Esophagus squamous epithelium (tissue), 5 donors: ENCODE data around the gene ZNF319. TPM values are rescaled to one million over a fixed set of nuclear protein-coding genes. Genes with fewer than 3 reads are reported as not detected.

Experiments
- DNase-seq: peaks from one replicate; lab custom pipeline; 2025; lab: John Stamatoyannopoulos, UW
- H3K27ac ChIP-seq, 4 donors: fragments of 200-600 bp; sonication (generic); one replicate each; pipeline ENCODE4 v1.5.1; 2016 to 2019; ENCODE audit warnings: mild to moderate bottlenecking in 1 of 4
- H3K27me3 ChIP-seq, 4 donors: fragments of 200-600 bp; sonication (generic); 1 replicate in 3 of 4; 2 replicates in 1 of 4; pipeline versions ENCODE4 v1.5.1 to v1.6.0; 2017 to 2021; ENCODE audit warnings: antibody characterized with exemption in 1 of 4
- H3K36me3 ChIP-seq, 3 donors: fragments of 200-600 bp; sonication (generic); one replicate each; pipeline ENCODE4 v1.5.1; 2016 to 2019
- H3K4me1 ChIP-seq, 3 donors: fragments of 200-600 bp; sonication (generic); one replicate each; pipeline ENCODE4 v1.5.1; 2017 to 2019
- H3K4me3 ChIP-seq, 4 donors: fragments of 200-600 bp; sonication (generic); 1 replicate in 3 of 4; 2 replicates in 1 of 4; pipeline ENCODE4 v1.5.1; 2016 to 2019; ENCODE audit warnings: mild to moderate bottlenecking in 2 of 4, moderate library complexity in 1 of 4
- H3K9me3 ChIP-seq, 3 donors: fragments of 200-600 bp; sonication (generic); one replicate each; pipeline ENCODE4 v1.5.1; 2016 to 2019
- POLR2A ChIP-seq, 4 donors: fragments of 450-650 bp; IDR thresholded peaks; one replicate each; pipeline ENCODE4 v1.6.1; 2017; ENCODE audit warnings: antibody characterized with exemption in 4 of 4, mild to moderate bottlenecking in 4 of 4, moderate library complexity in 3 of 4
- WGBS, 2 donors: methylation state at CpG; one replicate each; pipeline ENCODE4 v1.1.5; 2018; 5-methylcytosine and 5-hydroxymethylcytosine counted together
- intact Hi-C: fragments of 100-400 bp; cut with DNase I; formaldehyde crosslinking; loops from one replicate; pipeline ENCODE4 v1.15.0; 2022
- total RNA-seq, 4 donors: library from RNA; depleted of rRNA; stranded (reverse); fragments of >200 nt; gene quantifications; one replicate each; pipeline ENCODE4 v1.1.0, GENCODE V29; 2016
- TF ChIP-seq, protein P1 (sequence below), 6 experiments: fragments of 450-650 bp in 4 of 6; fragments of 200-600 bp in 2 of 6; sonication (generic) in 2 of 6; IDR thresholded peaks; one replicate each; pipeline ENCODE4 v1.5.1; 2016 to 2019; ENCODE audit warnings: antibody characterized with exemption in 6 of 6, mild to moderate bottlenecking in 4 of 6, moderate library complexity in 4 of 6
- donor health status: DM: yes; HTN: yes; CAD: no.

Gene ZNF319
- total RNA-seq, 4 donors from 2014 or later = 1.5 to 5.1 (median 2.6) TPM

DNA sequence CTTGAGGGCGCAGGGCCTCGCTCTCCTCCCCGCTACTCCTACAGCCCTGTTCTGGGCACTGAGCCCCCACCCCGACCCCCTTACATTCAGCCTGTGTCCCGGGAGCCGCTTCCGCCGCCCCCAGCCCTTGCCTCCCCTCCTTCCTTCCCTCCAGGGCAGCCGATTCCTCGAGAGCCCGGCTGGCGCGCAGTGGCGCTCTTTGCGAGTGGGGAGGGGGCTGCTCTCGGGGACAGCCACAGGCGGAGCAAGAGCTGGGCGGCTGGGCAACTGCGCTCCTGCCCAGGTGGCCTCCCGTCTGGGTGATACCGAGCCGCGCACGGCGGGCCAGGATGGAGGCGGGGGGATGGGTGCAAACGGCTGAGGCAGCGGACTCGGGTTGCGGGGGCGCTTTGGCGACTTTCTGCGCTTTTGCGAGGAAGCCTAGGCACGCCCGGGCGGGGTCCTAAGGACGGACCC, 26.3 kb upstream of the ZNF319 start:
- TF ChIP-seq, protein P1, sequence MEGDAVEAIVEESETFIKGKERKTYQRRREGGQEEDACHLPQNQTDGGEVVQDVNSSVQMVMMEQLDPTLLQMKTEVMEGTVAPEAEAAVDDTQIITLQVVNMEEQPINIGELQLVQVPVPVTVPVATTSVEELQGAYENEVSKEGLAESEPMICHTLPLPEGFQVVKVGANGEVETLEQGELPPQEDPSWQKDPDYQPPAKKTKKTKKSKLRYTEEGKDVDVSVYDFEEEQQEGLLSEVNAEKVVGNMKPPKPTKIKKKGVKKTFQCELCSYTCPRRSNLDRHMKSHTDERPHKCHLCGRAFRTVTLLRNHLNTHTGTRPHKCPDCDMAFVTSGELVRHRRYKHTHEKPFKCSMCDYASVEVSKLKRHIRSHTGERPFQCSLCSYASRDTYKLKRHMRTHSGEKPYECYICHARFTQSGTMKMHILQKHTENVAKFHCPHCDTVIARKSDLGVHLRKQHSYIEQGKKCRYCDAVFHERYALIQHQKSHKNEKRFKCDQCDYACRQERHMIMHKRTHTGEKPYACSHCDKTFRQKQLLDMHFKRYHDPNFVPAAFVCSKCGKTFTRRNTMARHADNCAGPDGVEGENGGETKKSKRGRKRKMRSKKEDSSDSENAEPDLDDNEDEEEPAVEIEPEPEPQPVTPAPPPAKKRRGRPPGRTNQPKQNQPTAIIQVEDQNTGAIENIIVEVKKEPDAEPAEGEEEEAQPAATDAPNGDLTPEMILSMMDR (IDR thresholded peaks at IDR 0.05) = no peak
- TF ChIP-seq POLR2A (IDR thresholded peaks at IDR 0.05) = no peak
- Histone ChIP-seq H3K4me1 (peaks cover 34 to 87% (median 35%) of the 10 kb centered on the region in 3 donors), H3K4me3 (peak overlapping the region; percentile 55 to 79 (median 76)), H3K27me3 (peaks cover 0 to 24% (median 0%) of the 10 kb centered on the region in 4 donors), H3K27ac (peak overlapping the region in 3 of 4 donors; percentile 75 to 85 (median 83)), H3K9me3 (no peaks in the 10 kb centered on the region), H3K36me3 (no peaks in the 10 kb centered on the region)
- 3% methylated on average over 7 of the region's 38 CpGs; no CpG with 5 or more reads in 1 of the 2 donors for WGBS, 2 donors
- intact Hi-C loops = no loop called here
- DNase-seq = no peak

DNA sequence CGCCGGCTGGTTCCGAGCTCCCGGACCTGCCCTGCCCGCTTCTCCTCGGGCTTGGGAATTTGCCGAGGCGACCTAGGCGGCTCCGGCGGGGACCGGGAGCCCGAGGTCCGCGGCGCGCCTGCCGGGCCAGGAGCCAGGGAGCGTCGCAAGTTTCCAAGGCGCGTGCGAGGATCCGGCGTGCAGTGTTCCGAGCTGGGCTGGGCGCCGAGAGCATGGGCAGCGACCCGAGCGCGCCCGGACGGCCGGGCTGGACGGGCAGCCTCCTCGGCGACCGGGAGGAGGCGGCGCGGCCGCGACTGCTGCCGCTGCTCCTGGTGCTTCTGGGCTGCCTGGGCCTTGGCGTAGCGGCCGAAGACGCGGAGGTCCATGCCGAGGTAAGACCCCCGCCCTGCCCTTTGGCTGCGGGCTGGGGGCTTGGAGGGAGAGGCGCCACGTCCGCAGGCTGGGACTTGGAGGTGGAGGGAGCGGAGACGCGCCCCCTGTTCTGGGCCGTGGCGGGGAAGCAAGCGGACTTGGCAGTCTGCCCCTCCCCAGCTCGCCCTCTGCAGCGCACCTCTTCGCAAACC, 25.8 kb upstream of the ZNF319 start:
- H3K4me3 ChIP-seq = peak overlapping the region; percentile 55 to 79 (median 76)
- H3K27me3 ChIP-seq = peaks cover 0 to 24% (median 0%) of the 10 kb centered on the region in 4 donors
- no peaks in the 10 kb centered on the region for H3K9me3 ChIP-seq
- peak overlapping the region; percentile 75 to 85 (median 80) for H3K27ac ChIP-seq
- intact Hi-C loops = no loop called here
- WGBS, 2 donors = 1% methylated on average over 15 of the region's 65 CpGs; no CpG with 5 or more reads in 1 of the 2 donors
- peaks cover 34 to 87% (median 35%) of the 10 kb centered on the region in 3 donors for H3K4me1 ChIP-seq
- H3K36me3 ChIP-seq = no peaks in the 10 kb centered on the region
- no peak for TF ChIP-seq POLR2A (IDR thresholded peaks at IDR 0.05)
- TF ChIP-seq, protein P1 (IDR thresholded peaks at IDR 0.05) = no peak
- DNase-seq = no peak

DNA sequence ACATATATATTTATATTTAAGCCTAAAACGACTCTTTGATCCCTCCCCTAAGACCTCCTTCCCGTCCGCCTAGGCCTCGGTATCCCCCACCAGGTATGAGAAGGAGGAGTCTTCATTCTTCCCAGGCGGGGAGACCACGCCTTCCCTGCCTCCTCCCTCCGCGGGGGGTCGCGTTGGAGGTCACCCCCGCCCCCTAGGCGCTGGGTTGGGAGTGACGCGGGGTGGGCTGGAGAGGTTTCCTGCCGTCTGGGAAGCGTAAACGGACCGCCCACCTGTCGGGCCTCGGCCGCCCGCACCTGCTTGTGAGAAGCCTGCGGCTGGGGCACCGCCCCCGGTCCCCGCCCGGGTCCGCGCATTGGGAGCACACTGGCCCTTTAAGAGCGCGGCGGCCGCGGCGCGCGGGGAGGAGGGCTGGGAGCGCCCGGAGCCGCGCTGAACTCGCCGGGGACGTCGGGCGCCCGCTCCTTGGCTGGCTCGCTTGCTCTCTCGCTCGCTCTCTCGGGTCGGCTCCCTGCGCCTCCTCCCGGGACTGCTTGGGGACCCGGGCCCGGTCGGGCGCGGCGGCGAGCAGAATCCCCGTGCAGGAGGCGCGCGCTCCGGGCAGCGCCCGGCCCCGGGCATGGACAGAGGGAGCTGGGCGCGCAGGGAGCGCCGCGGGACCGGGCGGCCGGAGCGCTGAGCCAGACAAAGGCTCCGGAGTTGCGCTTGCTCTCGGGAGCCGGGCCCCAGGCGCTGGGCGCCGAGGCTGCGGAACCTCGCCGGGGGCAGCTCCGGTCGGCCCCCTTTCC, 25.1 kb upstream of the ZNF319 start, which contains the start of gene MMP15:
TSS of gene MMP15 (plus strand) at position 404 of the 788 bp plus-strand sequence. CDS start 597 bp downstream, outside the sequence.
- TF ChIP-seq, protein P1 (IDR thresholded peaks at IDR 0.05) = no peak
- peak in 1 of 4 donors; percentile 46 for TF ChIP-seq POLR2A (IDR thresholded peaks at IDR 0.05)
- peak; percentile 10 for DNase-seq
- WGBS, 2 donors = 0 to 3% methylated on average over 9 to 11 of the region's 90 CpGs
- Histone ChIP-seq H3K27me3 (peaks cover 0 to 24% (median 0%) of the 10 kb centered on the region in 4 donors), H3K4me3 (peak within 1 kb of the TSS; percentile 55 to 79 (median 76)), H3K4me1 (peaks cover 34 to 86% (median 35%) of the 10 kb centered on the region in 3 donors), H3K9me3 (no peaks in the 10 kb centered on the region), H3K36me3 (no peaks in the 10 kb centered on the region), H3K27ac (peak within 1 kb of the TSS; percentile 75 to 85 (median 80))
- intact Hi-C loops = no loop called here

DNA sequence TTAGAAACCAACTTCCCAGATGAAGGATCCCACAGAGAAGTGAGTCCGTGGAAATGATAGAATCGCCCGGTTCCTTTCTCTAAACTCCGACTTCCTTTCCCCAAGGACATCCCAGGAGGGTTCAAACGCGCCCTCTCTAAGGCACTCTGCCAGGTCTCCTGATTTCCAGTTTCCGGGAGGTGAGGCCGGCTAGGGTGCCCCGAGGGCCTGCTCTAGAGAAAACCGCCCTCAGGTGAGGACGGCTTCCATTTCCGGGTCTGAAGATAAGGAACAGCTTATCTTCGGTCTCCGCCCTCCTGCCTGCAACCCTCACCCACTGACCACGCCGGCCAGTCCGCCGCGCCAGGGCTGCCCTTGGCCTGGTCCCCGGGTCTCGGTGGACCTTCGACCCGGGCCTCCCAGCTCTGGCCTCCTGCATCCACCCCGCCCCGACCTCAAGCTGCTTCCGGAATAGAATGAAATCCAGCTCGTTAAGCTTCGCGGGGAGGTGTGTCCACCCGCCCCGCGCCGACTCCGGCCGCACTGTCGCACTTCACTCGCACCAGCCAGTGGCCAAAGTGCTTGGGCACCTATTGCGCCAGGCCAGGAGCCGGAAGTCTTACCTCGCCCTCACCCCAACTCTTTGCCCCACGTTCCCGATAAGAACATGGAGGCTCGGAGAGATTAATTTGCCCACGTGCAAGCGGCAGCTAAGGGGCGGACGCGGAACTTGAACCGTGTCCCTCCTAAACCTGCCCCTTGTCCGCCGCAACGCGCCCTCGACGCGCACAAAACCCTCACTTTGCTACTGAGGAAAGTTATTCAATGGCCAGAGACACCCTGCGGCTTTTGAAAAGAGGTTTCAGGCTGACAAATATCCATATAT, 24.2 kb upstream of the ZNF319 start:
- Histone ChIP-seq H3K36me3 (peaks cover 0 to 4% (median 0%) of the 10 kb centered on the region in 3 donors), H3K27ac (peak overlapping the region; percentile 75 to 85 (median 80)), H3K4me1 (peaks cover 34 to 84% (median 35%) of the 10 kb centered on the region in 3 donors), H3K4me3 (peak overlapping the region; percentile 55 to 79 (median 76)), H3K27me3 (peaks cover 0 to 24% (median 0%) of the 10 kb centered on the region in 4 donors), H3K9me3 (no peaks in the 10 kb centered on the region)
- TF ChIP-seq POLR2A (IDR thresholded peaks at IDR 0.05) = no peak
- TF ChIP-seq, protein P1 (IDR thresholded peaks at IDR 0.05) = no peak
- DNase-seq = no peak
- 2 to 11% methylated on average over 19 to 25 of the region's 57 CpGs for WGBS, 2 donors
- intact Hi-C loops = loop anchor here (5.0 kb wide), 2 partner anchors 98 to 173 kb away; partner anchors contain the start of gene CSNK2A2
